WTC11 (cell line): ENCODE results near the gene MAST4. TPM values are rescaled to one million over a fixed set of nuclear protein-coding genes. Genes with fewer than 3 reads are reported as not detected.

Experiments
- ATAC-seq: fragments of 200-7000 bp; cut with Tn5 transposase; 2 replicates; pipeline ENCODE4 v1.10.0; 2021; ENCODE audit warnings: mild to moderate bottlenecking, moderate library complexity
- CTCF ChIA-PET: fragments of 300-600 bp; sonication (Branson Sonifier 250); formaldehyde crosslinking; loops from one replicate; lab custom pipeline; 2021; ENCODE audit warnings: antibody characterized with exemption; lab: Charles Lee
- POLR2A ChIA-PET: fragments of 350-600 bp; sonication (Branson Sonifier 250); formaldehyde crosslinking; loops from one replicate; lab custom pipeline; 2021; ENCODE audit warnings: antibody characterized with exemption; lab: Charles Lee
- DNase-seq: peaks from one replicate; pipeline ENCODE4 v3.0.0; 2021; ENCODE audit warnings: low spot score
- H3K27ac Mint-ChIP-seq: 2 replicates; pipeline ENCODE4 v1.8.0; 2021; ENCODE audit warnings: mixed read lengths
- H3K27me3 Mint-ChIP-seq: 2 replicates; pipeline ENCODE4 v1.8.0; 2021; ENCODE audit warnings: low read depth, mild to moderate bottlenecking, moderate library complexity, mixed read lengths
- H3K36me3 Mint-ChIP-seq: 2 replicates; pipeline ENCODE4 v1.8.0; 2021; ENCODE audit warnings: mixed read lengths
- H3K4me1 Mint-ChIP-seq: 2 replicates; pipeline ENCODE4 v1.8.0; 2022; ENCODE audit warnings: mixed read lengths
- H3K4me3 Mint-ChIP-seq: 2 replicates; pipeline ENCODE4 v1.8.0; 2021; ENCODE audit warnings: mild to moderate bottlenecking, moderate library complexity, mixed read lengths
- H3K9me3 Mint-ChIP-seq: 2 replicates; pipeline ENCODE4 v1.8.0; 2021; ENCODE audit warnings: mixed read lengths
- CBFB ChIP-seq: sonication (generic); formaldehyde crosslinking; IDR thresholded peaks from 2 replicates; pipeline ENCODE4 v1.8.1; 2022; ENCODE audit warnings: mild to moderate bottlenecking, low read depth, missing genetic modification reagents
- CTCF ChIP-seq: fragments of 200-600 bp; IDR thresholded peaks from 2 replicates; pipeline ENCODE4 v1.8.0; 2022; ENCODE audit warnings: antibody characterized with exemption
- E2F1 ChIP-seq: sonication (generic); formaldehyde crosslinking; IDR thresholded peaks from 2 replicates; pipeline ENCODE4 v1.8.0; 2022; ENCODE audit warnings: mild to moderate bottlenecking, missing genetic modification reagents
- E2F4 ChIP-seq: sonication (generic); formaldehyde crosslinking; IDR thresholded peaks from 2 replicates; pipeline ENCODE4 v1.8.1; 2022; ENCODE audit warnings: low read depth, mild to moderate bottlenecking, moderate library complexity, missing genetic modification reagents, borderline replicate concordance
- ESRRA ChIP-seq: sonication (generic); formaldehyde crosslinking; IDR thresholded peaks from 2 replicates; pipeline ENCODE4 v1.8.1; 2022; ENCODE audit warnings: mild to moderate bottlenecking, missing genetic modification reagents, borderline replicate concordance
- GABPB1 ChIP-seq: sonication (generic); formaldehyde crosslinking; IDR thresholded peaks from 2 replicates; pipeline ENCODE4 v1.8.1; 2023; ENCODE audit warnings: mild to moderate bottlenecking, missing genetic modification reagents
- PRDM15 ChIP-seq: sonication (generic); formaldehyde crosslinking; IDR thresholded peaks from 2 replicates; pipeline ENCODE4 v1.8.0; 2022; ENCODE audit warnings: missing genetic modification reagents
- SMAD3 ChIP-seq: sonication (generic); formaldehyde crosslinking; IDR thresholded peaks from 2 replicates; pipeline ENCODE4 v1.8.0; 2022; ENCODE audit warnings: missing genetic modification reagents, mild to moderate bottlenecking, borderline replicate concordance
- SOX15 ChIP-seq: fragments of 250-450 bp; sonication (Bioruptor Pico); IDR thresholded peaks from 2 replicates; pipeline ENCODE4 v1.9.0; 2021; ENCODE audit warnings: mild to moderate bottlenecking
- TCF7 ChIP-seq: sonication (generic); formaldehyde crosslinking; IDR thresholded peaks from 2 replicates; pipeline ENCODE4 v1.8.0; 2022; ENCODE audit warnings: mild to moderate bottlenecking, low read depth, missing genetic modification reagents, moderate library complexity
- USF1 ChIP-seq: sonication (generic); formaldehyde crosslinking; IDR thresholded peaks from 2 replicates; pipeline ENCODE4 v1.8.0; 2022; ENCODE audit warnings: mild to moderate bottlenecking, missing genetic modification reagents
- ZNF281 ChIP-seq: sonication (generic); formaldehyde crosslinking; IDR thresholded peaks from 2 replicates; pipeline ENCODE4 v1.8.0; 2023; ENCODE audit warnings: mild to moderate bottlenecking, missing genetic modification reagents
- ZNF416 ChIP-seq: fragments of 250-450 bp; sonication (Bioruptor Pico); IDR thresholded peaks from 2 replicates; pipeline ENCODE4 v1.9.0; 2021; ENCODE audit warnings: mild to moderate bottlenecking, inconsistent platforms
- ZNF425 ChIP-seq: fragments of 250-450 bp; sonication (Bioruptor Pico); conservative IDR thresholded peaks from 2 replicates; pipeline ENCODE4 v1.9.0; 2021; ENCODE audit warnings: mild to moderate bottlenecking
- ZNF532 ChIP-seq: fragments of 250-450 bp; sonication (Bioruptor Pico); IDR thresholded peaks from 2 replicates; pipeline ENCODE4 v1.9.0; 2021; ENCODE audit warnings: mild to moderate bottlenecking, borderline replicate concordance
- ZNF671 ChIP-seq: fragments of 250-450 bp; sonication (Bioruptor Pico); IDR thresholded peaks from 2 replicates; pipeline ENCODE4 v1.8.0; 2021; ENCODE audit warnings: mild to moderate bottlenecking
- total RNA-seq: library from RNA; stranded (reverse); gene quantifications from 3 replicates; pipeline ENCODE4 v1.2.3, GENCODE V29; 2021

MAST4 gene
- total RNA-seq, 1 experiment from 2014 or later, result 8.0 TPM

- TF ChIP-seq USF1 (CRISPR knock-in tag) (no peak), SMAD3 (CRISPR knock-in tag) (no peak), E2F1 (CRISPR knock-in tag) (no peak), SOX15 (CRISPR knock-in tag) (no peak), ZNF671 (CRISPR knock-in tag) (no peak), E2F4 (no peak)
- TF ChIP-seq, all 79 proteins: peak for 0
These were observed 583.6 kb downstream of the MAST4 start (continued) for GRCh38 chr5:67179697-67180361.

- peaks cover 18% of the 10 kb centered on the region for H3K9me3 Mint-ChIP-seq
- POLR2A ChIA-PET, result no interaction called here
- H3K27ac Mint-ChIP-seq, result peak overlapping the region; percentile 79
- DNase-seq (no peak), ATAC-seq (peak; percentile 52)
- peaks cover 24% of the 10 kb centered on the region for H3K4me1 Mint-ChIP-seq
- peaks cover 10% of the 10 kb centered on the region for H3K27me3 Mint-ChIP-seq
- CTCF ChIA-PET, result interaction anchor here (1.4 kb wide), 1 partner anchor 15 kb away, joined by 6 read pairs; no protein-coding TSS in a partner anchor
- H3K4me3 Mint-ChIP-seq, result no peak overlapping the region
- peaks cover 8% of the 10 kb centered on the region for H3K36me3 Mint-ChIP-seq
- TF ChIP-seq ZNF416 (CRISPR knock-in tag), result no peak
- TF ChIP-seq CTCF, result no peak
- TF ChIP-seq TCF7 (CRISPR knock-in tag), result no peak
- no peak for TF ChIP-seq ESRRA (CRISPR knock-in tag)
- no peak for TF ChIP-seq ZNF281
- TF ChIP-seq CBFB (CRISPR knock-in tag), result no peak
- TF ChIP-seq ZNF532 (CRISPR knock-in tag), result no peak
- TF ChIP-seq PRDM15 (CRISPR knock-in tag), result no peak
- no peak for TF ChIP-seq GABPB1 (CRISPR knock-in tag)
- no peak for TF ChIP-seq ZNF425 (CRISPR knock-in tag)
These were observed 585.5 kb downstream of the MAST4 start for GRCh38 chr5:67181648-67182221.
